Mesodermal cell (in vitro differentiated cells): ENCODE data around the gene SMTNL2.
"Not testable (repeated sequence)": the region's sequence is repeated elsewhere in the genome, so short reads cannot be mapped to it uniquely, and the experiment has no call there.

Experiments
- H3K27ac ChIP-seq: 2 replicates; pipeline ENCODE4 v1.7.0; 2013; ENCODE audit warnings: mild to moderate bottlenecking, low read depth, low read length, moderate library complexity; ENCODE audit not compliant: severe bottlenecking
- H3K36me3 ChIP-seq: 2 replicates; pipeline ENCODE4 v1.7.1; 2013; ENCODE audit warnings: mild to moderate bottlenecking, low read length, moderate library complexity; ENCODE audit not compliant: control insufficient read depth, insufficient read depth
- H3K4me1 ChIP-seq: one replicate; pipeline ENCODE4 v1.7.1; 2013; ENCODE audit warnings: mild to moderate bottlenecking, low read length; ENCODE audit not compliant: insufficient read depth, control insufficient read depth, poor library complexity, severe bottlenecking
- H3K4me3 ChIP-seq: 2 replicates; pipeline ENCODE4 v1.7.0; 2013; ENCODE audit warnings: low read length, control low read depth, mild to moderate bottlenecking; ENCODE audit not compliant: insufficient read depth, poor library complexity, severe bottlenecking; ENCODE audit errors: extremely low read depth
- H3K9me3 ChIP-seq: 2 replicates; pipeline ENCODE4 v1.7.1; 2013; ENCODE audit warnings: mild to moderate bottlenecking, low read length, moderate library complexity; ENCODE audit not compliant: control insufficient read depth
- WGBS, 2 experiments: methylation state at CpG; one replicate each; pipeline ENCODE4 v1.1.5; 2013; ENCODE audit warnings: missing lambda C conversion rate in 2 of 2; ENCODE audit not compliant: insufficient coverage in 2 of 2; 5-methylcytosine and 5-hydroxymethylcytosine counted together

Gene SMTNL2

GRCh38 chr17:4577386-4577993 is 6.8 kb upstream of the SMTNL2 start:
- no peaks in the 10 kb centered on the region for H3K9me3 ChIP-seq
- no CpG with 5 or more reads among the region's 8 CpGs for WGBS, 2 experiments
- peak overlapping the region; percentile 85 for H3K27ac ChIP-seq
- H3K36me3 ChIP-seq, result no peaks in the 10 kb centered on the region
- peaks cover 16% of the 10 kb centered on the region for H3K4me1 ChIP-seq
- no peak overlapping the region for H3K4me3 ChIP-seq

GRCh38 chr17:4578349-4578748 is 6.0 kb upstream of the SMTNL2 start:
- not testable (repeated sequence) for H3K4me3 ChIP-seq, H3K36me3 ChIP-seq, H3K9me3 ChIP-seq, H3K27ac ChIP-seq
- peaks cover 21% of the 10 kb centered on the region for H3K4me1 ChIP-seq
- 98 to 100% methylated on average over 9 to 13 of the region's 24 CpGs for WGBS, 2 experiments

GRCh38 chr17:4579678-4580077 is 4.7 kb upstream of the SMTNL2 start:
- Histone ChIP-seq H3K4me1 (peaks cover 27% of the 10 kb centered on the region), H3K9me3 (no peaks in the 10 kb centered on the region), H3K4me3 (no peak overlapping the region), H3K36me3 (no peaks in the 10 kb centered on the region), H3K27ac (no peak overlapping the region)
- 97 to 98% methylated on average over 10 to 11 of the region's 11 CpGs for WGBS, 2 experiments

- Histone ChIP-seq H3K4me3 (no peak overlapping the region), H3K27ac (no peak overlapping the region), H3K36me3 (no peaks in the 10 kb centered on the region), H3K4me1 (peaks cover 27% of the 10 kb centered on the region), H3K9me3 (no peaks in the 10 kb centered on the region)
- WGBS, 2 experiments, result 78 to 85% methylated on average over 6 of the region's 7 CpGs
Measured at GRCh38 chr17:4580291-4580690, 4.0 kb upstream of the SMTNL2 start.

GRCh38 chr17:4582101-4582501 is 2.2 kb upstream of the SMTNL2 start:
- H3K27ac ChIP-seq, result no peak overlapping the region
- no peaks in the 10 kb centered on the region for H3K36me3 ChIP-seq
- no peak overlapping the region for H3K4me3 ChIP-seq
- H3K4me1 ChIP-seq, result peaks cover 17% of the 10 kb centered on the region
- no peaks in the 10 kb centered on the region for H3K9me3 ChIP-seq
- WGBS, 2 experiments, result 65 to 79% methylated on average over 5 to 7 of the region's 7 CpGs

GRCh38 chr17:4582691-4583090 is 1.6 kb upstream of the SMTNL2 start:
- no peaks in the 10 kb centered on the region for H3K9me3 ChIP-seq
- H3K4me1 ChIP-seq, result peaks cover 16% of the 10 kb centered on the region
- WGBS, 2 experiments, result 87 to 93% methylated on average over 5 to 6 of the region's 8 CpGs
- no peak overlapping the region for H3K4me3 ChIP-seq
- H3K36me3 ChIP-seq, result no peaks in the 10 kb centered on the region
- H3K27ac ChIP-seq, result no peak overlapping the region

GRCh38 chr17:4583206-4583605 is 1.1 kb upstream of the SMTNL2 start:
- H3K4me3 ChIP-seq, result no peak overlapping the region
- H3K9me3 ChIP-seq, result no peaks in the 10 kb centered on the region
- 88 to 100% methylated on average over 1 to 2 of the region's 3 CpGs for WGBS, 2 experiments
- H3K27ac ChIP-seq, result no peak overlapping the region
- H3K36me3 ChIP-seq, result no peaks in the 10 kb centered on the region
- peaks cover 18% of the 10 kb centered on the region for H3K4me1 ChIP-seq

GRCh38 chr17:4583782-4584100 is 588 bp upstream of the SMTNL2 start:
- H3K27ac ChIP-seq, result no peak overlapping the region
- no peaks in the 10 kb centered on the region for H3K36me3 ChIP-seq
- 26 to 28% methylated on average over 9 to 12 of the region's 12 CpGs for WGBS, 2 experiments
- peaks cover 21% of the 10 kb centered on the region for H3K4me1 ChIP-seq
- H3K9me3 ChIP-seq, result no peaks in the 10 kb centered on the region
- H3K4me3 ChIP-seq, result peak overlapping the region; percentile 41

- no peak overlapping the region for H3K27ac ChIP-seq
- no peaks in the 10 kb centered on the region for H3K9me3 ChIP-seq
- peaks cover 21% of the 10 kb centered on the region for H3K4me1 ChIP-seq
- H3K4me3 ChIP-seq, result peak overlapping the region; percentile 41
- H3K36me3 ChIP-seq, result no peaks in the 10 kb centered on the region
- 18 to 23% methylated on average over 39 to 51 of the region's 57 CpGs for WGBS, 2 experiments
Measured at GRCh38 chr17:4584917-4585637, 748 bp downstream of the SMTNL2 start.

GRCh38 chr17:4585638-4585994 is 1.3 kb downstream of the SMTNL2 start:
- no peak overlapping the region for H3K4me3 ChIP-seq
- WGBS, 2 experiments, result 78% methylated on average over 5 to 7 of the region's 7 CpGs
- no peak overlapping the region for H3K27ac ChIP-seq
- H3K4me1 ChIP-seq, result peaks cover 21% of the 10 kb centered on the region
- no peaks in the 10 kb centered on the region for H3K9me3 ChIP-seq
- no peaks in the 10 kb centered on the region for H3K36me3 ChIP-seq

- 86 to 93% methylated on average over 8 to 9 of the region's 9 CpGs for WGBS, 2 experiments
- no peaks in the 10 kb centered on the region for H3K9me3 ChIP-seq
- peaks cover 21% of the 10 kb centered on the region for H3K4me1 ChIP-seq
- H3K36me3 ChIP-seq, result no peaks in the 10 kb centered on the region
- no peak overlapping the region for H3K27ac ChIP-seq
- H3K4me3 ChIP-seq, result no peak overlapping the region
Measured at GRCh38 chr17:4586043-4586442, 1.7 kb downstream of the SMTNL2 start.
